Endothelial cell of umbilical vein (primary cell): ENCODE results near the gene LEP. TPM values are rescaled to one million over a fixed set of nuclear protein-coding genes. Genes with fewer than 3 reads are reported as not detected.

Source experiments
- BruUV-seq: library from RNA; stranded (reverse); fragments of 400-500 nt; replicated peaks from 2 replicates; lab custom pipeline; 2021; lab: Mats Ljungman, UMichigan
- CTCF ChIA-PET: fragments of 300-600, 350-600 bp; sonication (Branson Sonifier 250); formaldehyde crosslinking; loops from one replicate; lab custom pipeline; 2021; ENCODE audit warnings: antibody characterized with exemption, inconsistent platforms; lab: Charles Lee
- POLR2A ChIA-PET: fragments of 300-600, 350-600 bp; sonication (Branson Sonifier 250); formaldehyde crosslinking; loops from one replicate; lab custom pipeline; 2021; ENCODE audit warnings: antibody characterized with exemption, inconsistent platforms; lab: Charles Lee
- DNase-seq: peaks from one replicate; pipeline ENCODE4 v3.0.0-alpha.2; 2011; ENCODE audit warnings: low read depth, low spot score
- FAIRE-seq: peaks from 2 replicates; lab custom pipeline; 2011; peaks lifted over from hg19 to GRCh38; lab: Jason Lieb, UNC
- H2AFZ ChIP-seq: 2 replicates; pipeline ENCODE4 v1.6.0; 2012; ENCODE audit warnings: low read depth, low read length, control low read depth, inconsistent platforms
- H3K27ac ChIP-seq: 2 replicates; pipeline ENCODE4 v1.5.1; 2011; ENCODE audit warnings: low read depth, mild to moderate bottlenecking, control low read depth, low read length, moderate library complexity; ENCODE audit not compliant: insufficient read depth
- H3K27me3 ChIP-seq, 2 experiments: 2 replicates each; pipeline versions ENCODE4 v1.6.0 to v1.6.1; 2011; ENCODE audit warnings: low read length in 2 of 2, mixed read lengths in 1 of 2; ENCODE audit not compliant: control insufficient read depth in 2 of 2, insufficient read depth in 2 of 2
- H3K36me3 ChIP-seq, 2 experiments: 2 replicates in 1 of 2; 3 replicates in 1 of 2; pipeline ENCODE4 v1.5.1; 2011; ENCODE audit warnings: low read length in 2 of 2, mild to moderate bottlenecking in 1 of 2, moderate library complexity in 1 of 2; ENCODE audit not compliant: control insufficient read depth in 2 of 2, insufficient read depth in 2 of 2; ENCODE audit errors: extremely low read depth in 1 of 2
- H3K4me1 ChIP-seq: 3 replicates; pipeline ENCODE4 v1.5.1; 2011; ENCODE audit warnings: mild to moderate bottlenecking, low read length; ENCODE audit not compliant: control insufficient read depth, insufficient read depth; ENCODE audit errors: extremely low read depth
- H3K4me2 ChIP-seq: 2 replicates; pipeline ENCODE4 v1.6.1; 2011; ENCODE audit warnings: low read length, control low read depth, mixed read lengths; ENCODE audit not compliant: insufficient read depth
- H3K4me3 ChIP-seq, 3 experiments: fragments of 200-600 bp in 1 of 3; sonication (generic), shearing (Covaris generic) in 1 of 3; replicated peaks in 1 of 3; 2 replicates each; pipeline ENCODE4 v1.5.1; 2011 to 2016; ENCODE audit warnings: control low read depth in 3 of 3, low read length in 3 of 3, mild to moderate bottlenecking in 2 of 3, inconsistent platforms in 1 of 3, low read depth in 1 of 3, moderate library complexity in 1 of 3; ENCODE audit not compliant: insufficient read depth in 1 of 3
- H3K79me2 ChIP-seq: 2 replicates; pipeline ENCODE4 v1.6.0; 2012; ENCODE audit warnings: low read length, inconsistent platforms; ENCODE audit not compliant: control insufficient read depth, insufficient read depth
- H3K9ac ChIP-seq: replicated peaks from 2 replicates; pipeline ENCODE3; 2011; ENCODE audit warnings: low read length, control low read depth; ENCODE audit not compliant: insufficient read depth; ENCODE audit errors: extremely low read depth
- H3K9me1 ChIP-seq: replicated peaks from 3 replicates; pipeline ENCODE4 v1.6.0; 2011; ENCODE audit warnings: mild to moderate bottlenecking, low read length; ENCODE audit not compliant: control insufficient read depth, insufficient read depth; ENCODE audit errors: extremely low read depth
- H3K9me3 ChIP-seq: replicated peaks from 2 replicates; pipeline ENCODE4 v1.5.1; 2012; ENCODE audit warnings: low read length, inconsistent platforms; ENCODE audit not compliant: control insufficient read depth, insufficient read depth
- H4K20me1 ChIP-seq: replicated peaks from 2 replicates; pipeline ENCODE3; 2011; ENCODE audit warnings: mild to moderate bottlenecking, low read length; ENCODE audit not compliant: control insufficient read depth, insufficient read depth; ENCODE audit errors: extremely low read depth
- CTCF ChIP-seq, 2 donors: IDR thresholded peaks; 1 replicate in 1 of 2; 2 replicates in 1 of 2; pipeline ENCODE4 v1.5.1; 2011; ENCODE audit warnings: low read length in 2 of 2, mild to moderate bottlenecking in 2 of 2, moderate library complexity in 2 of 2, control low read depth in 1 of 2, inconsistent platforms in 1 of 2, low read depth in 1 of 2; ENCODE audit not compliant: insufficient read depth in 1 of 2; ENCODE audit errors: extremely low read depth in 1 of 2
- EZH2 ChIP-seq: IDR thresholded peaks from 2 replicates; pipeline ENCODE4 v1.6.1; 2012; ENCODE audit warnings: borderline replicate concordance, low read depth, mild to moderate bottlenecking, moderate library complexity, low read length, inconsistent platforms; ENCODE audit not compliant: severe bottlenecking
- FOS ChIP-seq: IDR thresholded peaks from 2 replicates; pipeline ENCODE4 v1.6.1; 2011; ENCODE audit warnings: mild to moderate bottlenecking, low read length, moderate library complexity, borderline replicate concordance; ENCODE audit not compliant: insufficient read depth
- GATA2 ChIP-seq: IDR thresholded peaks from 2 replicates; pipeline ENCODE4 v1.7.0; 2011; ENCODE audit warnings: low read depth, mild to moderate bottlenecking, moderate library complexity, mixed read lengths, low read length; ENCODE audit not compliant: insufficient read length, insufficient read depth
- JUN ChIP-seq: IDR thresholded peaks from 2 replicates; pipeline ENCODE4 v1.6.1; 2011; ENCODE audit warnings: borderline replicate concordance, low read depth; ENCODE audit not compliant: insufficient read length, insufficient read depth
- MAX ChIP-seq: IDR thresholded peaks from 2 replicates; pipeline ENCODE4 v1.6.1; 2011; ENCODE audit not compliant: insufficient read depth, insufficient read length
- MYC ChIP-seq: IDR thresholded peaks from one replicate; pipeline ENCODE4 v1.6.1; 2011; ENCODE audit warnings: mild to moderate bottlenecking, low read depth, low read length
- POLR2A ChIP-seq: IDR thresholded peaks from 2 replicates; pipeline ENCODE4 v1.6.1; 2012; ENCODE audit warnings: low read depth, mild to moderate bottlenecking, control low read depth, low read length
- POLR2AphosphoS5 ChIP-seq: IDR thresholded peaks from 2 replicates; pipeline ENCODE4 v1.6.1; 2012; ENCODE audit warnings: low read depth, mild to moderate bottlenecking, control low read depth, low read length, moderate library complexity; ENCODE audit not compliant: insufficient read depth
- dilution Hi-C: fragments of 300-500 bp; cut with MboI; formaldehyde crosslinking; loops from one replicate; pipeline ENCODE4 v1.15.0; 2019; ENCODE audit warnings: low sequenced_read_pairs; ENCODE audit not compliant: extremely low pct_ligation_motif_present
- intact Hi-C: fragments of 100-400 bp; cut with micrococcal nuclease; formaldehyde crosslinking; loops from one replicate; pipeline ENCODE4 v1.10.0; 2022
- polyA plus RNA-seq, 4 experiments: library from polyadenylated mRNA; depleted of rRNA in 3 of 4; stranded (reverse) in 3 of 4; unstranded in 1 of 4; fragments of >200 nt; gene quantifications; 2 replicates each; pipeline versions ENCODE4 v1.2.1 to v1.2.3, GENCODE V29; 2011 to 2012; ENCODE audit warnings: missing spikeins in 1 of 4
- total RNA-seq: library from RNA; stranded (reverse); gene quantifications from 2 replicates; pipeline ENCODE4 v1.2.3, GENCODE V29; 2021

The LEP gene
- total and polyA plus RNA-seq, 2 donors (not counting 3 experiments of a cell fraction or from before 2014, with no cell fraction given) = not detected

GRCh38 chr7:128203047-128203491, 38.0 kb upstream of the LEP start:
- Histone ChIP-seq H4K20me1 (no peaks in the 10 kb centered on the region), H3K4me3 (no peak overlapping the region), H3K27me3 (peaks cover 47 to 51% of the 10 kb centered on the region in 2 experiments), H3K9me1 (no peaks in the 10 kb centered on the region), H3K9me3 (no peaks in the 10 kb centered on the region), H3K36me3 (no peaks in the 10 kb centered on the region), H3K4me2 (no peak overlapping the region), H3K4me1 (no peaks in the 10 kb centered on the region), H3K27ac (no peak overlapping the region), H3K9ac (no peak overlapping the region), H3K79me2 (no peaks in the 10 kb centered on the region), H2AFZ (no peak overlapping the region)
- ChIA-PET CTCF (interaction anchor here (1.4 kb wide), 1 partner anchor 495 kb away, joined by 6 read pairs; no protein-coding TSS in a partner anchor), POLR2A (no interaction called here)
- FAIRE-seq (no peak), DNase-seq (no peak)
- dilution Hi-C loops = loop anchor here (25.0 kb wide), 1 partner anchor 491 kb away; no protein-coding TSS in a partner anchor
- no TSS peak for BruUV-seq
- intact Hi-C loops = loop anchor here (10.0 kb wide), 1 partner anchor 98 kb away; no protein-coding TSS in a partner anchor
- TF ChIP-seq MAX (no peak), POLR2AphosphoS5 (no peak), MYC (no peak)

GRCh38 chr7:128203710-128204214, 37.3 kb upstream of the LEP start:
- DNase-seq = no peak
- H4K20me1 ChIP-seq = no peaks in the 10 kb centered on the region
- H3K4me1 ChIP-seq = no peaks in the 10 kb centered on the region
- H3K27ac ChIP-seq = no peak overlapping the region
- dilution Hi-C loops = loop anchor here (25.0 kb wide), 1 partner anchor 491 kb away; no protein-coding TSS in a partner anchor
- no peak overlapping the region for H3K4me2 ChIP-seq
- ChIA-PET CTCF (interaction anchor here (0.6 to 1.4 kb wide), 2 partner anchors 12 to 496 kb away, joined by 3 to 6 read pairs; no protein-coding TSS in a partner anchor), POLR2A (no interaction called here)
- H3K27me3 ChIP-seq = peaks cover 45 to 49% of the 10 kb centered on the region in 2 experiments
- H2AFZ ChIP-seq = no peak overlapping the region
- no peak overlapping the region for H3K4me3 ChIP-seq
- no peak for FAIRE-seq
- no TSS peak for BruUV-seq
- H3K9ac ChIP-seq = no peak overlapping the region
- no peaks in the 10 kb centered on the region for H3K36me3 ChIP-seq
- no peak for TF ChIP-seq MYC
- no peak for TF ChIP-seq GATA2
- TF ChIP-seq POLR2AphosphoS5 = no peak
- no peak for TF ChIP-seq CTCF (IDR thresholded peaks at IDR 0.05; ENCODE audit: extremely low read depth in 1 of 2, insufficient read depth in 1 of 2, low read depth in 1 of 2, low read length in 2 of 2)
- TF ChIP-seq MAX = no peak
- TF ChIP-seq EZH2 = no peak
- no peak for TF ChIP-seq JUN
- TF ChIP-seq FOS = no peak
- TF ChIP-seq POLR2A = no peak
- no peaks in the 10 kb centered on the region for H3K9me3 ChIP-seq
- H3K79me2 ChIP-seq = no peaks in the 10 kb centered on the region
- intact Hi-C loops = loop anchor here (10.0 kb wide), 1 partner anchor 99 kb away; no protein-coding TSS in a partner anchor
- no peaks in the 10 kb centered on the region for H3K9me1 ChIP-seq
